Vagina (tissue), 2 donors: ENCODE data around the gene SSNA1. TPM values are rescaled to one million over a fixed set of nuclear protein-coding genes. Genes with fewer than 3 reads are reported as not detected.

Experiments used
- DNase-seq, 2 donors: peaks; one replicate each; pipeline ENCODE4 v3.0.0-alpha.2; 2017; ENCODE audit errors: extremely low spot score in 2 of 2
- H3K27ac ChIP-seq: fragments of 200-600 bp; sonication (generic); one replicate; pipeline ENCODE4 v1.5.1; 2019
- H3K27me3 ChIP-seq: fragments of 200-600 bp; sonication (generic); one replicate; pipeline ENCODE4 v1.5.1; 2019
- H3K36me3 ChIP-seq, 2 donors: fragments of 200-600 bp; sonication (generic); one replicate each; pipeline ENCODE4 v1.5.1; 2017 to 2019
- H3K4me1 ChIP-seq: fragments of 200-600 bp; sonication (generic); one replicate; pipeline ENCODE4 v1.5.1; 2019
- H3K4me3 ChIP-seq, 2 donors: fragments of 200-600 bp; sonication (generic); 1 replicate in 1 of 2; 2 replicates in 1 of 2; pipeline ENCODE4 v1.5.1; 2016 to 2019
- H3K9me3 ChIP-seq: fragments of 200-600 bp; sonication (generic); one replicate; pipeline ENCODE4 v1.5.1; 2019
- POLR2A ChIP-seq, 2 donors: fragments of 450-650 bp; IDR thresholded peaks; one replicate each; pipeline ENCODE4 v1.6.1; 2017; ENCODE audit warnings: antibody characterized with exemption in 2 of 2, mild to moderate bottlenecking in 2 of 2, moderate library complexity in 2 of 2
- POLR2AphosphoS5 ChIP-seq, 2 donors: sonication (generic); formaldehyde crosslinking; IDR thresholded peaks; one replicate each; pipeline ENCODE4 v1.9.0; 2017; ENCODE audit warnings: antibody characterized with exemption in 2 of 2, mild to moderate bottlenecking in 2 of 2, low read depth in 1 of 2; ENCODE audit not compliant: insufficient read depth in 1 of 2
- intact Hi-C: fragments of 100-400 bp; cut with DNase I; formaldehyde crosslinking; loops from one replicate; pipeline ENCODE4 v1.15.1; 2023
- total RNA-seq: library from RNA; depleted of rRNA; stranded (reverse); fragments of >200 nt; gene quantifications from one replicate; pipeline ENCODE4 v1.2.3, GENCODE V29; 2016
- TF ChIP-seq, protein P1 (sequence below), 3 experiments: fragments of 450-650 bp in 2 of 3; fragments of 200-600 bp in 1 of 3; sonication (generic) in 1 of 3; IDR thresholded peaks; one replicate each; pipeline ENCODE4 v1.5.1; 2017 to 2019; ENCODE audit warnings: antibody characterized with exemption in 3 of 3, mild to moderate bottlenecking in 2 of 3, moderate library complexity in 2 of 3

The SSNA1 gene
- total RNA-seq, 1 donor from 2014 or later, result 49.8 TPM

DNA sequence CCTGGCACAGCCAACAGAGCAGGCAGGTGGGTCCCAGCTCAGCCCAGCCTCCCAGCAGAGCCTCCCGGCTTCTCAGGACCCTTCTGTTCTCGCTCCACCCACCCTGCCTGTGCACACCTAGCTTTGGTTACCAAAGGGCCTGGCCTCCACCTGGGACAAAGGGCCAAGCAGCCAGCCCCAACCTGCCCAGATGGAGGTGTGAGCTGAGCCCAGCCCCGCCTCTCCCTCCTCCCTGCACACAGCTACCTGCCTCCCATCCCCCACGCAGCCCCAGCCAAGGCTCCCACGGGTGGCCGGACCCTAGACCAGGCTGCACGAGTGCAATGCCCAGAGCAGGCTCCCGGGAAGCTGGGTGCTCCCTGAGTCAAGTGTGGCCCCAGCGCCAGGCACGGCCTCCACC lies 6.4 kb downstream of the SSNA1 start:
- peaks cover 0 to 10% of the 10 kb centered on the region in 2 donors for H3K36me3 ChIP-seq
- no peak for DNase-seq
- H3K9me3 ChIP-seq, result no peaks in the 10 kb centered on the region
- intact Hi-C loops, result loop anchor here (5.0 kb wide), 1 partner anchor 32 kb away; the partner anchor contains the start of genes CYSRT1 and RNF224
- H3K4me3 ChIP-seq, result no peak overlapping the region
- peaks cover 71% of the 10 kb centered on the region for H3K4me1 ChIP-seq
- H3K27me3 ChIP-seq, result no peaks in the 10 kb centered on the region
- TF ChIP-seq POLR2AphosphoS5 (IDR thresholded peaks at IDR 0.05; ENCODE audit: insufficient read depth in 1 of 2, low read depth in 1 of 2) (no peak), POLR2A (IDR thresholded peaks at IDR 0.05) (no peak)
- TF ChIP-seq, protein P1, sequence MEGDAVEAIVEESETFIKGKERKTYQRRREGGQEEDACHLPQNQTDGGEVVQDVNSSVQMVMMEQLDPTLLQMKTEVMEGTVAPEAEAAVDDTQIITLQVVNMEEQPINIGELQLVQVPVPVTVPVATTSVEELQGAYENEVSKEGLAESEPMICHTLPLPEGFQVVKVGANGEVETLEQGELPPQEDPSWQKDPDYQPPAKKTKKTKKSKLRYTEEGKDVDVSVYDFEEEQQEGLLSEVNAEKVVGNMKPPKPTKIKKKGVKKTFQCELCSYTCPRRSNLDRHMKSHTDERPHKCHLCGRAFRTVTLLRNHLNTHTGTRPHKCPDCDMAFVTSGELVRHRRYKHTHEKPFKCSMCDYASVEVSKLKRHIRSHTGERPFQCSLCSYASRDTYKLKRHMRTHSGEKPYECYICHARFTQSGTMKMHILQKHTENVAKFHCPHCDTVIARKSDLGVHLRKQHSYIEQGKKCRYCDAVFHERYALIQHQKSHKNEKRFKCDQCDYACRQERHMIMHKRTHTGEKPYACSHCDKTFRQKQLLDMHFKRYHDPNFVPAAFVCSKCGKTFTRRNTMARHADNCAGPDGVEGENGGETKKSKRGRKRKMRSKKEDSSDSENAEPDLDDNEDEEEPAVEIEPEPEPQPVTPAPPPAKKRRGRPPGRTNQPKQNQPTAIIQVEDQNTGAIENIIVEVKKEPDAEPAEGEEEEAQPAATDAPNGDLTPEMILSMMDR (IDR thresholded peaks at IDR 0.05), result no peak
- no peak overlapping the region for H3K27ac ChIP-seq

DNA sequence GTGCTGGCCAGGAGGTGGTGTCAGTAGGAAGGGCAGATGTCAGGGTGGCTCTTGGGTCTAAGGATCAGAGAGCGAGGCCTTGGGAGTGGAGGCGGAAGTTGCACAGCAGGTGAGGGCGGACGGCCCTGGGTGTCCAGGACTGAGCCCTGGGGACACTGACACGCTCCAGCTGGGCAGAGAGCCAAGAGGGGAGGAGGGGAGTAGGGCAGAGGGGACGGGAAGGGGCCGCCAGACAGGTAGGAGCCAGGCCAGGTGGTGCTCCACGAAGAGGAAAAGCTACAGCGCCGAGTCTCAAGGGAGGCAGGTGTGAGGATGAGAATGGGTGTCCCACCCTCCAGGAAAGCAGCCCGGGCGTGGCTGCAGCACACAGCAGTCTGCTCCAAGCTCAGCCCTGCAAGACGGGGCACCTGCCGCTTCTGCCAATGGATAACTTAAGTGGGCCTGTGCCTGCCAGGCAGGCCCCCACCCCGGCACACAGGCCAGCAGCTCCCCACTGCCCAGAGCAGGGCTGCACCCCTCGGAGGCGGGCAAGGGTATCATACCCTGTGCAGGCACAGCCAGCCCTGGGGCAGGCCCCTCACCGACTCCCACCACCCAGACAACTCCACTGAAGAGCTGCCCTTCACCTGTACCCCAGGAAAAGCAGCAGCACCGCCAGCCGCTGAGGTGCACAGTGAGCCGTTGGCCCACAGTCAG lies 7.2 kb downstream of the SSNA1 start:
- no peak overlapping the region for H3K4me3 ChIP-seq
- TF ChIP-seq POLR2AphosphoS5 (IDR thresholded peaks at IDR 0.05; ENCODE audit: insufficient read depth in 1 of 2, low read depth in 1 of 2) (no peak), POLR2A (IDR thresholded peaks at IDR 0.05) (no peak)
- DNase-seq, result no peak
- intact Hi-C loops, result no loop called here
- H3K36me3 ChIP-seq, result peaks cover 0 to 2% of the 10 kb centered on the region in 2 donors
- peaks cover 64% of the 10 kb centered on the region for H3K4me1 ChIP-seq
- no peaks in the 10 kb centered on the region for H3K27me3 ChIP-seq
- no peaks in the 10 kb centered on the region for H3K9me3 ChIP-seq
- no peak overlapping the region for H3K27ac ChIP-seq

DNA sequence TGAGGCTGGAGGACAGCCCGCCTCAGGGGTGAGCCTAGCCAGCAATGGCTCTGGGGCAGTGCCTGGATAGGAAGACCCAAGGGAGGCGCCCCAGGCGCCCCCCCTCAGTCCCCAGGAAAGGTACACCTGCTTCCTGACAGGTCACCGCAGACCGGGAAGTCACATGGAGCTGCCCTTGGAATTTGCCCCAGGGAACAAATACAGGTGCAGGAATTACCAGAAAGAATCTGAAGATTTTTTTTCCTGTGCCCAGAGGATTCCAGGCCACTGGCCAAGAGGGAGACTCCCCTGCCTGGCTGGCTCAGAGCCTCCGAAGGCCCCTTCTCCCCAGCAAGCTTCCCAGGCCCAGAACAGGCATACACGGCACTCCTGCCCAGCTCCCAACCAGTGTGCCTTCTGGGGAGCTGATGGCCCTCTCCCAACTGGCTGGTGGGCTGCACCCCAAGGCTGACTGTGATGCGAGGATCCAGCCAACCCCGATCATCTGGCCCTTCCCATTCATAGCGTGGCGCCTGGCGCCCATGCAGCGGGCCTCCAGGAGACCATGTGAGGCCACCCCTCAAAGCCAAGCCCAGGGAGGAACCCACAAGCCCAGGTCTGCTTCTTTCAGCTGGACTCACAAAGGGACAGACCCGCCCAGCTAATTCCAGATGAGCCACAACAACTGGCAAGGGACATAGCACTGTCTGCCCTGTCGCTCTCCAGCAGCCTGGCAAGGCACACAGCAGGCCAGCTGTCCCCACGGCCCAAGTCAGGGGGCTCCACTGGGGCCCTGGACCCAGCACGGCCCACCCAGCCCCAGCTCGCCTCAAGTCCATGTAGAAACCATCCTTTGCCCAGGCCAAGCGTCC lies 9.8 kb downstream of the SSNA1 start:
- intact Hi-C loops, result no loop called here
- H3K36me3 ChIP-seq, result no peaks in the 10 kb centered on the region
- peak overlapping the region in 1 of 2 donors; percentile 61 for H3K4me3 ChIP-seq
- H3K27ac ChIP-seq, result no peak overlapping the region
- TF ChIP-seq POLR2AphosphoS5 (IDR thresholded peaks at IDR 0.05; ENCODE audit: insufficient read depth in 1 of 2, low read depth in 1 of 2) (no peak), POLR2A (IDR thresholded peaks at IDR 0.05) (no peak)
- TF ChIP-seq, protein P1 (IDR thresholded peaks at IDR 0.05), result no peak
- no peak for DNase-seq
- peaks cover 80% of the 10 kb centered on the region for H3K4me1 ChIP-seq
- no peaks in the 10 kb centered on the region for H3K27me3 ChIP-seq
- no peaks in the 10 kb centered on the region for H3K9me3 ChIP-seq

DNA sequence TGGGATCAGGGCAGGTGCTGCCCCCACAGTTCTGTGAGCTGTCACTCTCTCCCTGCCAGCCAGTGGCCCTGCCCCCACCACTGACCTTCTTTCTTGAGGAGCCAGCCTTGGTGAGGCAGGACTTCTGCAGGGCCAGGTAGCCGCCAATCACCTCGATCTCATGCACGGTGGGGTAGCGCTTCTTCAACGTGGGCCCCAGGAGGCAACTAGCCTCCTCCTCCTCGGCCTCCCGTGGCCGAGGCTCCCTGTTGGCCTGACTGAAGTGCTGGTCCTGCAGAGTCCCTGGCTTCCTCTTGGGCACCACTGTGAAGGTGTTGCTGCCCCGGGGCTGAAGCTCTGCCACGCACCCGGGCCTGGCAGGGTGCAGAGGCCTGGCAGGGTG lies 10.4 kb downstream of the SSNA1 start:
- H3K4me1 ChIP-seq, result peaks cover 87% of the 10 kb centered on the region
- TF ChIP-seq POLR2A (IDR thresholded peaks at IDR 0.05) (no peak), POLR2AphosphoS5 (IDR thresholded peaks at IDR 0.05; ENCODE audit: insufficient read depth in 1 of 2, low read depth in 1 of 2) (no peak)
- TF ChIP-seq, protein P1 (IDR thresholded peaks at IDR 0.05), result no peak
- no peak overlapping the region for H3K27ac ChIP-seq

DNA sequence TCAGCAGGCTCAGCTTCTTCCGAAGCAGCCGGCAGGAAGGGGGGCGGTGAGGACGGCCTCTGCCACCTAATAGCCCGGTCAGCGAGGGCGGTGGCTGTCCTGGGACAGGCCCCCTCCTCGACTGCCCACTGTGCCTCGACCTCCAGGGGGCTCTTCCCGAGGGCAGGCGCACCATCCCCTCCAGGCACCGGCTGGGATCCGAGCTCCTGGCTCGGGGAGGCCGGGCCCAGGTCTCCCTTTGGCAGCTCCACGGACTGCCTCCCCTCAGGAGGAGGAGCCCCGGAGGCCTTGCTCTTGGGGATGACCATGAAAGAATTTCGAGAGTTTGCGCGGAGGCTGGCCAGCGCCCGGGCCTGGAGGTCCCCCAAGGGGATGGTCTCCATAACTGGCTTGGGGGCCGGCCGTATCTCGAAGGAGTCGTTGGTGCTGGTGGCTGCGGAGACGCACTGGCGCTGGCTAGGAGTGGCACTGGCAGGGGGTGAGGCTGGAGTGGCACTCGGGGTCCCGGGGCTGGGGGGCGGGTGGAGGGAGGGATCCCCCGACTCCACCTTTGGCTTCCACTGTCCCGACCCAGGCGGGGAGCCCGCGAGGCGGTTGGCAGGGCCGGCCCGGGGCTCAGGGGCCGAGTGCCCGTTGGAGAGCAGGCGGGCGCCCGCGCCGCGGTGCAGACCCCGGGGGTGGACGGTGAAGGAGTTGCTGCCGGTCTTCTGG lies 11.1 kb downstream of the SSNA1 start:
- H3K27me3 ChIP-seq, result no peaks in the 10 kb centered on the region
- H3K4me3 ChIP-seq, result peak overlapping the region; percentile 61 to 72
- H3K36me3 ChIP-seq, result no peaks in the 10 kb centered on the region
- TF ChIP-seq POLR2AphosphoS5 (IDR thresholded peaks at IDR 0.05; ENCODE audit: insufficient read depth in 1 of 2, low read depth in 1 of 2), result no peak
- no peak for TF ChIP-seq POLR2A (IDR thresholded peaks at IDR 0.05)
- TF ChIP-seq, protein P1 (IDR thresholded peaks at IDR 0.05), result no peak
- no peak overlapping the region for H3K27ac ChIP-seq
- peaks cover 87% of the 10 kb centered on the region for H3K4me1 ChIP-seq
- no peaks in the 10 kb centered on the region for H3K9me3 ChIP-seq
- no peak for DNase-seq
- intact Hi-C loops, result no loop called here

More for the DNA sequence above, 10.4 kb downstream of the SSNA1 start:
- DNase-seq, result no peak
- no peaks in the 10 kb centered on the region for H3K36me3 ChIP-seq
- H3K27me3 ChIP-seq, result no peaks in the 10 kb centered on the region
- peak overlapping the region; percentile 61 to 72 for H3K4me3 ChIP-seq
- no peaks in the 10 kb centered on the region for H3K9me3 ChIP-seq
- intact Hi-C loops, result no loop called here
